ES-I3 (cell line): Measurements from ENCODE around the gene KRTAP20-4.

ENCODE experiments used
- H3K36me3 ChIP-seq: 2 replicates; pipeline ENCODE4 v1.6.1; 2013; ENCODE audit warnings: mild to moderate bottlenecking, low read length, control low read depth, moderate library complexity; ENCODE audit not compliant: insufficient read depth
- H3K4me1 ChIP-seq: 2 replicates; pipeline ENCODE4 v1.6.1; 2013; ENCODE audit warnings: mild to moderate bottlenecking, control low read depth, low read length; ENCODE audit not compliant: insufficient read depth
- H3K9ac ChIP-seq: 2 replicates; pipeline ENCODE4 v1.6.1; 2013; ENCODE audit warnings: low read depth, mild to moderate bottlenecking, low read length, moderate library complexity
- H3K9me3 ChIP-seq: 2 replicates; pipeline ENCODE4 v1.6.1; 2013; ENCODE audit warnings: mild to moderate bottlenecking, low read length, moderate library complexity; ENCODE audit not compliant: control insufficient read depth, insufficient read depth

Gene KRTAP20-4

DNA sequence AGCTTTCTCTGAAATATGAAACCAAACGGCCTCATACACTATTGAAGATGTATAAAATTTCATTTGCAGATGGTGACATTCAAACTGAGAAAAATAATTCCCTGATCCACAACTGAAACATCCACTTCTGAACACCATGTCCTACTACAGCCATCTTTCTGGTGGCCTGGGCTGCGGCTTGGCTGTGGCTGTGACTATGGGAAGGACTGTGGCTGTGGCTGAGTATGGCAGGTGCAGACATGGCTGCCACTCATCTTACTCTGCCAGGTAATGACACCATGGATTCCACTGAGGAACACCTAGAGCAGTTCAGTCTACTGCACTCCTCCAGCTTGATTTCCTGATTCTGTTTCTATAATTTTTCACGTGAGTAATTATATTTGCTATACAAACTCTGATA is at the start of gene KRTAP20-4:
KRTAP20-4 (plus strand) TSS at position 106 of the 400 bp plus-strand sequence.
- Histone ChIP-seq H3K36me3 (no peaks in the 10 kb centered on the region), H3K4me1 (no peaks in the 10 kb centered on the region), H3K9me3 (no peaks in the 10 kb centered on the region), H3K9ac (no peak within 1 kb of the TSS)

DNA sequence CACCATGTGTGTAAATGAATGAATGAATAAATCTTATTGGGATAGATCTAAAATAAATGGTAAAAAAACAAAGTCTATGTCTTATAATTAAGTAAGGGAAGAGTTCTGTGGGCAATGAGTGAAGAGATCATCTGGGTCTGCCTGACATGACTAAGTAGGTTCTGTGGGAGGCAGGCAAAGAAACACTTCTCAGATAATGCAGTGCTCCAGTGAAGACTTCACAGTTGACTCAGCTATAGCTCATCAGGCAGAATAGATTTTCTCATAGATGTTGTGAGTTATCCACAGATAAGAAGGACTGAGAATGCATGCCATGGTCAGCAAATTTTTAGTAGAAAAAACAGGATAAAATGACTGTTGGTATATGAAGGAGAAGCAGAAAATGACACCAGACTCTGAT is 42.7 kb upstream of the KRTAP20-4 start:
- Histone ChIP-seq H3K36me3 (no peaks in the 10 kb centered on the region), H3K9ac (no peak overlapping the region), H3K4me1 (no peaks in the 10 kb centered on the region), H3K9me3 (no peaks in the 10 kb centered on the region; the same call in 1 of the 2 replicates)

GRCh38 chr21:30579346-30579745 is 41.1 kb upstream of the KRTAP20-4 start:
- H3K4me1 ChIP-seq, result no peaks in the 10 kb centered on the region
- no peak overlapping the region for H3K9ac ChIP-seq
- no peaks in the 10 kb centered on the region for H3K9me3 ChIP-seq
- H3K36me3 ChIP-seq, result no peaks in the 10 kb centered on the region

DNA sequence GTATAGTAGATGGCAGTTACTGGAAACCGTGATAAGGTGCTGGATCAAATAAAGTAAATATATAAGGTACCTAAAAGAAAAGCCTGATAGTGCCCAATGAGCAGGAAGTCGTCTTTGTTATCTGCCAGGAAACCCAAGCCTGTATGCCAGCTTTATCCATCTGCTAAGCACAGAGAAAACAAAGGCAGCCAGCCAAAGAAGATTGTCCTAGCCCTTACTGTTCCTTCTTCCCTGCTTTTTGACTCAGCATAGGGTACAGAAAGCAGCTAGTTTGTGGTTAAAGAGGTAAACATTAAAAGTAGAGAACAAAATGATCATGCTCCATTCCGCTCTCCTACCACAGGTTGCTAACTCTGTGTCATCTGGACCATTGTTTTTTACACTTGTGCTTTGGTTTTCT is 40.3 kb upstream of the KRTAP20-4 start:
- no peak overlapping the region for H3K9ac ChIP-seq
- no peaks in the 10 kb centered on the region for H3K36me3 ChIP-seq
- no peaks in the 10 kb centered on the region for H3K4me1 ChIP-seq
- H3K9me3 ChIP-seq, result no peaks in the 10 kb centered on the region

GRCh38 chr21:30582870-30583269 is 37.6 kb upstream of the KRTAP20-4 start:
- Histone ChIP-seq H3K36me3 (no peaks in the 10 kb centered on the region), H3K9ac (no peak overlapping the region), H3K4me1 (no peaks in the 10 kb centered on the region), H3K9me3 (no peaks in the 10 kb centered on the region)

DNA sequence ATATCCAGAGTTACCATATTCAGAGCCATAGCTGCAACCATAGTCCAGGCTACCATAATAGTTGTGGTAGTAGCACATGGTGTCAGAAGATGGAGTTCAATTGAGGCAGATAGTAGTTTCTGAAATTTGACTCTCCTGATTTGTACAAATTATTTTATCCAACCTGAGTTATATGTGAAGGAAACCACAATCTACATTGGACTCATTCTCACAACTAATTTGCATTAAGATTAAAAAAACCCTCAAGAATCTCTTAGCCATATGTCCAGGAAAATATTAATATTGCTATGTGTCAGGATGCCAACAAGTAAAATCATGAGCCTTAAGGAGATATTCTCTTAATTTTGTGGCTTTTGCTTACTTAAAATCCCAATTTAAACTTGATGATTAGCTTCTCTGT is 30.1 kb upstream of the KRTAP20-4 start, which contains the start of gene KRTAP22-2:
KRTAP22-2 (minus strand) TSS at position 101 of the 400 bp plus-strand sequence.
- H3K4me1 ChIP-seq, result no peaks in the 10 kb centered on the region
- H3K9ac ChIP-seq, result no peak within 1 kb of the TSS
- H3K9me3 ChIP-seq, result no peaks in the 10 kb centered on the region
- no peaks in the 10 kb centered on the region for H3K36me3 ChIP-seq

GRCh38 chr21:30592140-30592539 is 28.3 kb upstream of the KRTAP20-4 start, which contains the start of gene KRTAP6-3:
KRTAP6-3 (plus strand) TSS chr21:30592440; CDS start chr21:30592446, 6 bp downstream.
- H3K36me3 ChIP-seq, result no peaks in the 10 kb centered on the region
- no peak within 1 kb of the TSS for H3K9ac ChIP-seq
- no peaks in the 10 kb centered on the region for H3K9me3 ChIP-seq
- H3K4me1 ChIP-seq, result no peaks in the 10 kb centered on the region

GRCh38 chr21:30598802-30599201 is 21.6 kb upstream of the KRTAP20-4 start, which contains the start of gene KRTAP6-2:
KRTAP6-2 (minus strand) TSS chr21:30598902; CDS start chr21:30598874, 28 bp downstream.
- no peak within 1 kb of the TSS for H3K9ac ChIP-seq
- no peaks in the 10 kb centered on the region for H3K9me3 ChIP-seq
- H3K36me3 ChIP-seq, result no peaks in the 10 kb centered on the region
- no peaks in the 10 kb centered on the region for H3K4me1 ChIP-seq

DNA sequence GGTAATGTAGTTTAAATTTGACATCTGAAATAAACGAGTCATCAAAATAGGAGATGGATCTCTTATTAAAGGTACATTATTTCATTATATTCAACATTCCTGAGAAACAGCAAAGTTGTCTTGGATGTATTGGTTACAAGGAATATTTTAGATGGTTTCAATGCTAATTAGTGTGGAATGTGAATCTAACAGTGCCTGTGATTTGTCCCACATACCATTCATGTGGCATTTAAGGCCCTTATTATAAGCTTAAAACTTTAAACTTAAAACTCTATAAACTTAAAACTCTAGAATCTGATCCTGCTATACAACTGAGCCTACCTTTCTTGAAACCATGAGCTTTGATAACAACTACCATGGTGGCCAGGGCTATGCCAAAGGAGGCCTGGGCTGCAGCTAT is 19.6 kb upstream of the KRTAP20-4 start, which contains the start of gene KRTAP22-1:
KRTAP22-1 (plus strand) TSS at position 301 of the 400 bp plus-strand sequence.
- H3K9me3 ChIP-seq, result no peaks in the 10 kb centered on the region
- H3K9ac ChIP-seq, result no peak within 1 kb of the TSS
- no peaks in the 10 kb centered on the region for H3K36me3 ChIP-seq
- H3K4me1 ChIP-seq, result no peaks in the 10 kb centered on the region

DNA sequence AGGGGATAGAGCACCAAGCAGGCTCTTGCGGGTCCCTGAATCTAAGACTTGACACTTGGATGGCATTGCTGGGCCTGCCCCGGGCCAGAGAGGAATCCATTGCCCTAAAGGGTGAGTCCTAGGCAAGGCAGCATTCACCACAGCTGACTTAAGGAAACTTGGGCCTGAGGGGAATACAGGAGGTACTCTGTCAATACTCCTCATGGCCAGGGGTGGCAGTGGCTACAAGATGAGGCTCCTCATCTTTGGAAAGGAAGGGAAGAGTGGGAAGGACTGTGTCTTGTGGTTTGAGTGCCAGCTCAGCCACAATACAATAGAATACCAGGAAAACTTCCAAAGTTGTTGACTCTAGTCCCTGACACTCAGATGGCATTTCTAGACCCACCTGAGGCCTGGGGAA is 14.5 kb upstream of the KRTAP20-4 start:
- no peak overlapping the region for H3K9ac ChIP-seq
- no peaks in the 10 kb centered on the region for H3K4me1 ChIP-seq
- no peaks in the 10 kb centered on the region for H3K9me3 ChIP-seq
- H3K36me3 ChIP-seq, result no peaks in the 10 kb centered on the region

GRCh38 chr21:30612132-30612531 is 8.3 kb upstream of the KRTAP20-4 start:
- H3K9me3 ChIP-seq, result no peaks in the 10 kb centered on the region
- H3K9ac ChIP-seq, result no peak overlapping the region
- no peaks in the 10 kb centered on the region for H3K36me3 ChIP-seq
- H3K4me1 ChIP-seq, result no peaks in the 10 kb centered on the region

GRCh38 chr21:30613836-30614235 is 6.6 kb upstream of the KRTAP20-4 start, which contains the start of gene KRTAP6-1:
KRTAP6-1 (minus strand) TSS chr21:30613930; CDS start chr21:30613904, 26 bp downstream.
- Histone ChIP-seq H3K9me3 (no peaks in the 10 kb centered on the region), H3K36me3 (no peaks in the 10 kb centered on the region), H3K4me1 (no peaks in the 10 kb centered on the region)

GRCh38 chr21:30615199-30615598 is 5.2 kb upstream of the KRTAP20-4 start:
- Histone ChIP-seq H3K36me3 (no peaks in the 10 kb centered on the region), H3K4me1 (no peaks in the 10 kb centered on the region), H3K9me3 (no peaks in the 10 kb centered on the region), H3K9ac (no peak overlapping the region)

More at GRCh38 chr21:30613836-30614235, 6.6 kb upstream of the KRTAP20-4 start, which contains the start of gene KRTAP6-1:
- H3K9ac ChIP-seq, result no peak within 1 kb of the TSS

- Histone ChIP-seq H3K36me3 (no peaks in the 10 kb centered on the region), H3K4me1 (no peaks in the 10 kb centered on the region), H3K9ac (no peak within 1 kb of the TSS), H3K9me3 (no peaks in the 10 kb centered on the region)
Measured at GRCh38 chr21:30616125-30616524, 4.3 kb upstream of the KRTAP20-4 start, which contains the start of gene KRTAP20-1. KRTAP20-1 (plus strand) TSS chr21:30616425; CDS start chr21:30616455, 30 bp downstream.

GRCh38 chr21:30620080-30620479 is 347 bp upstream of the KRTAP20-4 start:
- Histone ChIP-seq H3K9me3 (no peaks in the 10 kb centered on the region), H3K36me3 (no peaks in the 10 kb centered on the region), H3K9ac (no peak overlapping the region), H3K4me1 (no peaks in the 10 kb centered on the region)
